Hematopoietic multipotent progenitor cell (in vitro differentiated cells): ENCODE measurements around the gene RHOJ. TPM values are rescaled to one million over a fixed set of nuclear protein-coding genes. Genes with fewer than 3 reads are reported as not detected.
"Not testable (repeated sequence)": the region's sequence is repeated elsewhere in the genome, so short reads cannot be mapped to it uniquely, and the experiment has no call there.

Experiments used
- DNase-seq, 3 donors: peaks; one replicate each; pipeline ENCODE4 v3.0.0-alpha.2; 2011 to 2015; ENCODE audit warnings: low read depth in 2 of 3, low spot score in 2 of 3
- total RNA-seq: library from RNA; depleted of rRNA; stranded (reverse); fragments of >200 nt; gene quantifications from one replicate; pipeline ENCODE4 v1.2.3, GENCODE V29; 2012

Gene RHOJ
- total RNA-seq, 1 donor: not detected

GRCh38 chr14:63292805-63293204 lies 88.6 kb downstream of the RHOJ start:
- DNase-seq: no peak

GRCh38 chr14:63295231-63295685 lies 91.0 kb downstream of the RHOJ start:
- DNase-seq: no peak

GRCh38 chr14:63296060-63296563 lies 91.9 kb downstream of the RHOJ start:
- DNase-seq: no peak

- no peak for DNase-seq
Measured at GRCh38 chr14:63297372-63298063, 93.3 kb downstream of the RHOJ start.

DNA sequence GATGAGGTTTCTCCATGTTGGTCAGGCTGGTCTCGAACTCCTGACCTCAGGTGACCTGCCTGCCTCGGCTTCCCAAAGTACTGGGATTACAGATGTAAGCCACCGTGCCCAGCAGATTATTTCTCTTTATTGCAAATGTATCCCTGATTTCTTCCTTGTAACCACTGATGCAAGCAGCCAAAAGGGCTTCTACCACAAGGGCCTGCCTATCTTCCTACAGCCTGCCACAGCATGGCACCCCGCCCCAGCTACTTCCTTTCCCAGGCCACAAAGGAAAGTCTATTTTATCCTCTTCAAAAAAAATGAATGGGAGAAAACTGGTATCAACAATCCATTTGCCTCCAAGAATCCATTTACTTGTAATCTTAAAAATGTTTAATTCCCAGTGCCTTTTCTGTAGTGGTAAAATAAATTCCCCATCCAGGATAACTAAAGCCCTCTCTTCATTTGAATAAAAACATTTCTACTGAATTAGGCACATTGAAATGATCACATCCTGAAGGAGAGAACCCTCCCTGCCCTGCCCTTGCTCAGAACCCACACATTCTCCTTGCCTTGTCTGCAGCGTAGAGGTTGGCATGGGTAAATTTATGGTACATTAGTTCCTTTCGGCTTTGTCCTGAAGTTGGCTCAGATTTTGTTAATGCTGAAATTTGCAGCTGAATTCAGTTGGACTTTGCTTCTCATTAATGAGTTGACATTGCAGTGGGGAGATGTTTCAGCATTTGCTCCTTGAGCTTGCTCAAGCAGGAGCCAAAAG lies 95.3 kb downstream of the RHOJ start:
- no peak for DNase-seq

DNA sequence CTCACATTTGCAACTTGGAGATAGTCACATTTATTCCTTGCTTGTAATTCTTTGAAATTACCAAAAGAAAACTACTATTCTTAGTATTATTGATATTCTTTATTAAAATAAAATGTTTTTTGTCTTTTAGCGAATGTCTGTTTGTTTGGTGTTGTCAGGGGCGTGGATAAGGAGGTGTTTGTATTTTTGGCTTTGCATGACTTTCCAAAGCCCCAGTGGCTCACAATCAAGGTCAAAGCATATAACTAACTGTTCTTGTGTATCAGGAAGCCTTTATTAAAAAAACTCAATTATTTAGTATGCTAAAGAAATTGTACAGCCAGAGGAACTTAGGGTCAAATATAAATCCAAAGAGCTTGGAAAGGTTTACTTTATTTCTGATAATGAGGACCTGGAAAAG lies 96.6 kb downstream of the RHOJ start:
- DNase-seq: no peak

GRCh38 chr14:63301891-63302534 lies 97.8 kb downstream of the RHOJ start:
- DNase-seq: no peak

DNA sequence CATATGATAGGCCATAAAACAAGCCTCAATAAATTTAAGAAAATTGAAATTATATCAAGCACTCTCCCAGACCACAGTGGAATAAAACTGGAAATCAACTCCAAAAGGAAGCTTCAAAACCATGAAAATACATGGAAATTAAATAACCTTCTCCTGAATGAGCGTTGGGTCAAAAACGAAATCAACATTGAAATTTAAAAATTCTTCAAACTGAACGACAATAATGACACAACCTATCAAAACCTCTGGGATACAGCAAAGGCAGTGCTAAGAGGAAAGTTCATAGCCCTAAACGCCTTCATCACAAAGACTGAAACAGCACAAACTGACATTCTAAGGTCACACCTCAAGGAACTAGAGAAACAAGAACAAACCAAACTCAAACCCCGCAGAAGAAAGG lies 100.2 kb downstream of the RHOJ start:
- DNase-seq: not testable (repeated sequence)

DNA sequence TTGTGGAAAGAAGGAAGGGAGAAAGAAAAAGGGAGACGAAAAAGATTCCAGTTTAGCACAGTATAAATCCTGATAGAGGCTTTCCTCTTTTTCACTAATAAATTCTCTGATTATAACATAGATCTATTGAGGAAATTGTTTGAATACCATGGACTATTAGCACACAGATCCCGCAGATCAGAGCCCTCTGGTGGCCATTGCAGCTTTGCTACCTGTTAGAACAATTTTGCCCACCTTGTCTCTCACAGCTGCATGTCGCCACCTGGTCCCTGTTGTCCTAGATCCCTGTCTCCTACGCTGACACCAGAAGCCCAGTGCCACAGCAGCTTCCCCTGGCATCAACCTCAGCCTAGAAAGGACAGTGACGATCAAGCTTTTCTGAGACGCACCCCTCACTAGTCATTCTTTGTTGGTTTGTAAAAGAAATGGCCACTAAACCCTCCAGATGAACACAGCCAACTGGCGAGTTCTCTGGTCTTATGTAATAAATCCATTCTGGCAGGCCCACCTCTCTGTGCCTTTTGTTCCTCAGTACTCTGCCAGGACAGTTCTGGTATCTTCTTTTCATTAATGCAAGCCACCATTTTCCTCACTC lies 104.6 kb downstream of the RHOJ start:
- DNase-seq: peak in 1 of 3 donors; percentile 6

DNA sequence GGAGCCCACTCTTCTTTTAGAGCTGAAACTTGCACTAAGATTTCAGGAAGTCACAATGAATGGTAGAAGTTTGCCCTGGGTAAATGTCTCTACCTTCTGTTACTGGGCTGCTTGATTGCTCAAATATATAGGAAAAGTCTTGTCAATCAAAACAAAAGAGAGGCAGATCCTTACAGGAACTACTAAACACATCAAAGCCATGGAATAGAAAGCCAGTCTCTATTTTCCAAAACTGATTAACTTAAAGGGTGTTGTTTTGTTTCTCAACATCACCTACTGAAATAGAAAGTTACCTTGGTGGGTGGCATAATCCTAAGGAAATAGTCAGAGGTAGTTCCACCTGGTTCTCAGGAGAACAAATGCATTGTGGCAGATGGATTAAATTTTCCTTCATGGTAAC lies 114.6 kb downstream of the RHOJ start, which contains the start of gene GPHB5:
TSS of gene GPHB5 (minus strand) at position 101 of the 400 bp plus-strand sequence. CDS start 1,086 bp downstream, outside the sequence.
- DNase-seq: no peak

DNA sequence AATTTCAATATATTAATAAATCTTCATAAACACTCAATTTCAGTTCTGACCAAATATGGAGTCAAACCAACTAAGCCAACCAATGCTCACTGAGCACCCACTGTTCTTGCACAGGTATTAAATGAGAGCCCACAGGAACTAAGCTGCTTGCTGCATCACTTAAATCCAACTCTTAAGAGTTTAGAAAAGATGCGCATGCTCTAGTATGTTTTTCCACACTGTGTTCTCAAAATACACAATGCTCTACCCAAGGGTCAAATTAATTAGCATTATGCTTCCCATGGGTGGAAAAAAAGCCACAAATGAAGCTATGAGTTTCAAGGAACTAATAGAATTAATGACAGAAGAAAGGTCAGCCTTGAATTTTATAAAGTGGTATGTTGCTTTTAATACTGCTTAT lies 118.2 kb downstream of the RHOJ start:
- no peak for DNase-seq

- no peak for DNase-seq
Measured at GRCh38 chr14:63322897-63323573, 118.8 kb downstream of the RHOJ start.

DNA sequence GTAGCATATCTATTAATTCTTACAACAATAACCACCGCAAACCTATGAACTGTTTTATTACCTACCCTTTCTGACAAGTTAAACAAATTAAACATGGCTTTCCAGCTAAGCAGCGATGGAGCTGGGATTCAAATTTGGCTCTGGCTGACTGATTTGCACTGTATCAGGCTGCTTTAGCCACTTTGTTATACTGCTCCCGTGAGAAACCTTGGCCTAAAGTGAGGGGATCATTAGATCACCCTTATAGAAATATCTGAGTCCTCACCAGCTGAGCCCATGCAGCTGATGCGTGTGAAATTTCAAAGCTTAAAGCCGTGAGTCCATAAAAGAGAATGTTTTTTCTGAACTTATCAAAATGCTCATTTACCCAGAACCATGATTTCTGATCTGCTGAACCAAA lies 122.6 kb downstream of the RHOJ start:
- no peak for DNase-seq

DNA sequence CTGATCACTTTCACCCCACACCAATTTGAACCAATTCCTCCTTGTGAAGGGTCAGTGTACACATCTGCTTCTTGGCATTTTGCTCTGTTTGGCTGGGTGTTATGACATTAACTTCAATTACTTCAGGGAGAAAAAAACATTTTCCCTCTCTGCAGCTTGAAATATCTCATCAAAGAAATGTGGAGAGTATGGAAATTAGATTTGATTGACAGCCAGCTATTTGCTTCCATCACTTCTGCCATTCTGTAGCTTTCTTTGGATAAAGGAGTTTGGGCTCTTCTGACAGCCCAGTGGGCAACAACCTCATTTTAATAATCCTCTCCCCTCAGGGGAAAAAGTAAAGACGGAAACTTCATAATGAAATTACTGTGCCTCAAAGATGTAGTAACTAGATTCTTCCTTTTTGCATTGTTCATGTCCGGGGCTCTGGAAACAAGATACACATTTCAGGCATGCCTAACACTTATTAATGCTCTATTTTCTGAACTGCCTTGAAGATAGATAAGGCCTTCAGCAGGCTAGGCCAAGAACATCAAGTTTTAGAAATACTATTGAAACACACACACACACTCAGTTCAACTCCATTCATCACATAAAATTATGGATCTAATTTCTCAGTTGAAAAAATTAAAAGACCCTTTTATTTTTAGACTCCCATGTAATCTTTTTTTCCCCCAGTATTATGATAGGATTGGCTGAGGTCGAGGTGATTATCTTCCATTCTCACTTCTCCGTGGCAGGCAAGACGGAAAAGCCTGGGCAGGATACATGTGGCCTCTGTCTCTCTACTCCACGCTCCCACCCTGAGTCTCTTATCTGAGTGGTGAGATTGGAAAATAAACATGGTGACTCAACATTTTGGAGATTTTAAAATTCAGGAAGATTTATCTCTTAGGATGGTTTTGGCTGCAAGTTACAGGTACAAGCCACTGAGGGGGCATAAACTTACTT lies 124.8 kb downstream of the RHOJ start:
- no peak for DNase-seq

GRCh38 chr14:63342371-63342770 lies 138.1 kb downstream of the RHOJ start:
- DNase-seq: no peak
